ENCODE results near the gene PHF20. TPM values are rescaled to one million over a fixed set of nuclear protein-coding genes. Genes with fewer than 3 reads are reported as not detected.

PHF20 gene
- total and polyA plus RNA-seq, 12 donors, result 23.4 to 44.7 (median 36.0) TPM

DNA sequence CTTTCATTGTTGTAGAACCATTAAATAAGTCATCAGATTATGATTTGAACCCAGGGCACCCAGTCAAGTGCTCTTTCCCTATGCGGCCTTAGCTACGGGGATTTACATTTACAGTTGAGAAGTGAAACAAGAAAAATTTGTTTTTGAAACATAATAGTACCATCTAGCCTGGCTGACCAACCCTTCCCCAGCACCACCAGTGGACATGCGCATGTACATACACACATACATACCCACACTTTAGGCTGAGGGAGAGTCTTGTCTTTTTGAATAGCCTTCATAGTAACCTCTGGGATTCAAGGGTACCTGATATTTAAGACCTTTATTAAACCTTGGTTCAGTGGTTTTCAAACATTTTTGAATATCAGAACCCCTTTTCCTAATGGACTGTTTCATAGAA, 148.7 kb downstream of the PHF20 start:
- no peak for DNase-seq
- H3K36me3 ChIP-seq, result peaks cover 0 to 90% (median 13%) of the 10 kb centered on the region in 9 donors

DNA sequence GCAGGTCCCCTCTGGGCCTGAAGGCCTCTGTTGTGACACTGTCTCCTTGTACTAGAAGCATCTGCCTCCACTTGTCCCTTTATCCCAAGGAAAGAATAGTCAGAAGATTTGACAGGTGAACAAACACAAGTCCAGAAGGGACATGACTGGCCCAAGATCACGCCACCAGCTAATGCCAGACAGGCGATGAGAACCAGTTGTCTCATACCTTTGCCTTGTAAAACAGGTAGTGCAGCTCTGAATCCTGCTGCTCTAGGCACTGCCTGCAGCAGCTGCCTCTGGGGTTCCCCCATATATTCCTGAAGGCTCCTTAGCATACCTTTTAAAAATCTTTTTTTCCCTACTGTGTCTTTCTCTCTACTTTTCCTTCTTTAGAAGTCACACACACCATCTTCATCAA, 157.5 kb downstream of the PHF20 start:
- Histone ChIP-seq H3K27me3 (no peaks in the 10 kb centered on the region), H3K27ac (no peak overlapping the region), H3K4me3 (no peak overlapping the region), H3K36me3 (peaks cover 0 to 86% (median 28%) of the 10 kb centered on the region in 9 donors), H3K4me1 (no peaks in the 10 kb centered on the region), H3K9me3 (no peaks in the 10 kb centered on the region)
- TF ChIP-seq, protein P1, sequence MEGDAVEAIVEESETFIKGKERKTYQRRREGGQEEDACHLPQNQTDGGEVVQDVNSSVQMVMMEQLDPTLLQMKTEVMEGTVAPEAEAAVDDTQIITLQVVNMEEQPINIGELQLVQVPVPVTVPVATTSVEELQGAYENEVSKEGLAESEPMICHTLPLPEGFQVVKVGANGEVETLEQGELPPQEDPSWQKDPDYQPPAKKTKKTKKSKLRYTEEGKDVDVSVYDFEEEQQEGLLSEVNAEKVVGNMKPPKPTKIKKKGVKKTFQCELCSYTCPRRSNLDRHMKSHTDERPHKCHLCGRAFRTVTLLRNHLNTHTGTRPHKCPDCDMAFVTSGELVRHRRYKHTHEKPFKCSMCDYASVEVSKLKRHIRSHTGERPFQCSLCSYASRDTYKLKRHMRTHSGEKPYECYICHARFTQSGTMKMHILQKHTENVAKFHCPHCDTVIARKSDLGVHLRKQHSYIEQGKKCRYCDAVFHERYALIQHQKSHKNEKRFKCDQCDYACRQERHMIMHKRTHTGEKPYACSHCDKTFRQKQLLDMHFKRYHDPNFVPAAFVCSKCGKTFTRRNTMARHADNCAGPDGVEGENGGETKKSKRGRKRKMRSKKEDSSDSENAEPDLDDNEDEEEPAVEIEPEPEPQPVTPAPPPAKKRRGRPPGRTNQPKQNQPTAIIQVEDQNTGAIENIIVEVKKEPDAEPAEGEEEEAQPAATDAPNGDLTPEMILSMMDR (IDR thresholded peaks at IDR 0.05), result no peak
- WGBS, 2 donors, result 100% methylated on average over 2 of the region's 2 CpGs
- DNase-seq, result no peak
- no peak for ATAC-seq
- intact Hi-C loops (cut with DNase I), result no loop called here

More for the DNA sequence above, 148.7 kb downstream of the PHF20 start:
- H3K4me1 ChIP-seq, result no peaks in the 10 kb centered on the region
- 95 to 98% methylated on average over 3 of the region's 3 CpGs for WGBS, 2 donors
- intact Hi-C loops (cut with DNase I), result no loop called here
- no peaks in the 10 kb centered on the region for H3K9me3 ChIP-seq
- no peak overlapping the region for H3K27ac ChIP-seq
- H3K27me3 ChIP-seq, result no peaks in the 10 kb centered on the region
- no peak for ATAC-seq
- TF ChIP-seq, protein P1 (IDR thresholded peaks at IDR 0.05), result no peak
- H3K4me3 ChIP-seq, result no peak overlapping the region

DNA sequence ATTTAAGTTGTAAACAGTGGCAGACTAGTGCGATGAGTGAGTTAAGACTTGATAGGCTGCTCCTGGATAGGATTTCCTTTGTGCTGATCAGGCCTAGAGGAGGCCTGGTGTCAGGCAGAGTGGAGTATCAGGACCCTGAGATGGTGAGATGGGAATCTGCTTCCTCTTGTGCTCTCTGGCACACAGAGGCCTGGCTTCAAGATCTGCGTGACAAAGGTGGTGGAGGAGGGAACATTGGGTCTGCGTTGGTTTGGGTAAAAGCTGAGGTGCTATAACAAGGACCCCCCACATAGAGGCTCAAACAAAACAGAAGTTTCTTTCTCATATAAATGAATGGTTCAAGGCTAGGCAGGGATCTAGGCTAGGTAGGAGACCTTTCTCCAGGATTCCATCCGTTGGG, 162.2 kb downstream of the PHF20 start:
- ATAC-seq (peak in 1 of 8 donors; percentile 9), DNase-seq (no peak)
- 88 to 91% methylated on average over 4 of the region's 4 CpGs for WGBS, 2 donors
- H3K36me3 ChIP-seq, result peaks cover 0 to 93% (median 28%) of the 10 kb centered on the region in 9 donors
- intact Hi-C loops (cut with DNase I), result no loop called here
- TF ChIP-seq, protein P1 (IDR thresholded peaks at IDR 0.05), result no peak
- H3K4me1 ChIP-seq, result no peaks in the 10 kb centered on the region
- no peaks in the 10 kb centered on the region for H3K9me3 ChIP-seq
- H3K27ac ChIP-seq, result no peak overlapping the region
- no peak overlapping the region for H3K4me3 ChIP-seq
- no peaks in the 10 kb centered on the region for H3K27me3 ChIP-seq

DNA sequence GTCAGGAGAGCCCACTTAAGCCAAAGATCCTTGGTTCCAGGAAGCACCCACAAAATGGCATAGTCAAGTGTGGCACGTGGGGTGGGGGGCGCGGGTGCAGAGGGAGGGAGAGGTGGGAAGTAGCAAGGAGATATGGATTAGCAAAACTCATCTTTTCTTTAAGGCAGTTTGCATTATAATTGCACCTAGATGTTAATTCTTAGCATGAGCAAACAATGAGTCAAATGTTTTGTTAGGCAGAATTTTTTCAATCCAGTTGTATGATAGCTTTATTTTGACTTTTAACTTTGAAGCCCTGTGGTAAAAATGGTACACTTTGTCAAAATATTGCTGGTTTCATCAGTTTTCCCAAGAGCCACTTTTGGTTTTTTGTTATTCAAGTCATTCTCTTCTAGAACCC, 167.4 kb downstream of the PHF20 start:
- intact Hi-C loops (cut with DNase I), result no loop called here
- no peak for DNase-seq
- no peak for ATAC-seq
- no peaks in the 10 kb centered on the region for H3K9me3 ChIP-seq
- WGBS, 2 donors, result 96 to 98% methylated on average over 3 of the region's 3 CpGs
- TF ChIP-seq, protein P1 (IDR thresholded peaks at IDR 0.05), result no peak
- H3K4me3 ChIP-seq, result no peak overlapping the region
- H3K4me1 ChIP-seq, result no peaks in the 10 kb centered on the region
- H3K27me3 ChIP-seq, result no peaks in the 10 kb centered on the region
- H3K27ac ChIP-seq, result no peak overlapping the region
- H3K36me3 ChIP-seq, result peaks cover 0 to 92% (median 32%) of the 10 kb centered on the region in 9 donors
